Osteocyte (in vitro differentiated cells): ENCODE data around the gene POLR3H. TPM values are rescaled to one million over a fixed set of nuclear protein-coding genes. Genes with fewer than 3 reads are reported as not detected.

Source experiments
- DNase-seq: peaks from one replicate; pipeline ENCODE4 v3.0.0; 2021; ENCODE audit warnings: mixed read lengths; ENCODE audit not compliant: unreplicated experiment; ENCODE audit errors: extremely low spot score
- H3K27ac Mint-ChIP-seq: one replicate; pipeline ENCODE4 v1.8.0; 2021; ENCODE audit warnings: mild to moderate bottlenecking, mixed read lengths; ENCODE audit not compliant: unreplicated experiment
- H3K27me3 Mint-ChIP-seq: one replicate; pipeline ENCODE4 v1.8.0; 2021; ENCODE audit warnings: mixed read lengths; ENCODE audit not compliant: unreplicated experiment
- H3K36me3 Mint-ChIP-seq: one replicate; pipeline ENCODE4 v1.8.0; 2021; ENCODE audit warnings: mixed read lengths; ENCODE audit not compliant: unreplicated experiment
- H3K4me1 Mint-ChIP-seq: one replicate; pipeline ENCODE4 v1.8.0; 2021; ENCODE audit warnings: mixed read lengths; ENCODE audit not compliant: unreplicated experiment
- H3K4me3 Mint-ChIP-seq: one replicate; pipeline ENCODE4 v1.8.0; 2021; ENCODE audit warnings: mild to moderate bottlenecking, moderate library complexity, mixed read lengths; ENCODE audit not compliant: unreplicated experiment
- H3K9me3 Mint-ChIP-seq: one replicate; pipeline ENCODE4 v1.8.0; 2021; ENCODE audit warnings: mixed read lengths; ENCODE audit not compliant: unreplicated experiment
- CTCF ChIP-seq: fragments of 200-600 bp; sonication (generic); IDR thresholded peaks from 2 replicates; pipeline ENCODE4 v1.5.0; 2021; ENCODE audit warnings: antibody characterized with exemption, mild to moderate bottlenecking, moderate library complexity
- total RNA-seq: library from RNA; stranded (reverse); gene quantifications from 2 replicates; pipeline ENCODE4 v1.2.1, GENCODE V29; 2021

The POLR3H gene
- total RNA-seq, 1 donor from 2014 or later: 38.2 TPM

DNA sequence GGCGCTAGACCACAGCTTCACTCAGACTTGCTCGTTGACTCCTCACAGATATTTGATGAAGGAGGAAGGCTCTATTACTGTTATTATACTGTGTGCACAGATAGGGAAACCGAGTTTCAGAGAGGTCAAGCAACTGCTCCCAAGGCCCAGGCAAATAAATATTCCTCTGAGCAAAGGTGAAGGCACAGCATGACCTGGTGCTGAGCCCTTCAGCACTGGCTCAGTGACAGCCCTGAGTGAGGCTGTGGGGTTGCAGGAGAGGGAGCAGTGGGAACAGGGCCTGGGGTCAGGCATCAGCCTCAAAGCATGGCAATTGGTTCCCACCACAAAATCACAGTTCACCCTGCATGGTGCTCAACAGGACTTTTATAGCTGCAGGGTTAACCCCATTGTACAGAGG lies 7.1 kb downstream of the POLR3H start:
- Mint-ChIP-seq H3K36me3 (peaks cover 10% of the 10 kb centered on the region), H3K4me3 (no peak overlapping the region), H3K27ac (no peak overlapping the region), H3K4me1 (peaks cover 8% of the 10 kb centered on the region), H3K27me3 (no peaks in the 10 kb centered on the region), H3K9me3 (no peaks in the 10 kb centered on the region)
- TF ChIP-seq CTCF: no peak
- DNase-seq: no peak

GRCh38 chr22:41535244-41535643 lies 9.0 kb downstream of the POLR3H start:
- no peak overlapping the region for H3K4me3 Mint-ChIP-seq

GRCh38 chr22:41534219-41534618 lies 10.1 kb downstream of the POLR3H start:
- H3K4me1 Mint-ChIP-seq: no peaks in the 10 kb centered on the region
- no peak overlapping the region for H3K27ac Mint-ChIP-seq
- H3K4me3 Mint-ChIP-seq: no peak overlapping the region
- no peaks in the 10 kb centered on the region for H3K27me3 Mint-ChIP-seq
- no peaks in the 10 kb centered on the region for H3K9me3 Mint-ChIP-seq
- no peak for TF ChIP-seq CTCF
- no peak for DNase-seq
- H3K36me3 Mint-ChIP-seq: peaks cover 15% of the 10 kb centered on the region

More at GRCh38 chr22:41535244-41535643, 9.0 kb downstream of the POLR3H start:
- no peak for DNase-seq
- Mint-ChIP-seq H3K36me3 (peaks cover 17% of the 10 kb centered on the region), H3K9me3 (no peaks in the 10 kb centered on the region), H3K27ac (no peak overlapping the region), H3K4me1 (no peaks in the 10 kb centered on the region), H3K27me3 (no peaks in the 10 kb centered on the region)
- TF ChIP-seq CTCF: peak; percentile 34

- Mint-ChIP-seq H3K27ac (no peak overlapping the region), H3K36me3 (peaks cover 24% of the 10 kb centered on the region), H3K27me3 (no peaks in the 10 kb centered on the region), H3K4me1 (no peaks in the 10 kb centered on the region), H3K4me3 (no peak overlapping the region), H3K9me3 (no peaks in the 10 kb centered on the region)
- DNase-seq: peak; percentile 91
- TF ChIP-seq CTCF: peak; percentile 81
Measured at GRCh38 chr22:41532908-41533825, 11.1 kb downstream of the POLR3H start.

DNA sequence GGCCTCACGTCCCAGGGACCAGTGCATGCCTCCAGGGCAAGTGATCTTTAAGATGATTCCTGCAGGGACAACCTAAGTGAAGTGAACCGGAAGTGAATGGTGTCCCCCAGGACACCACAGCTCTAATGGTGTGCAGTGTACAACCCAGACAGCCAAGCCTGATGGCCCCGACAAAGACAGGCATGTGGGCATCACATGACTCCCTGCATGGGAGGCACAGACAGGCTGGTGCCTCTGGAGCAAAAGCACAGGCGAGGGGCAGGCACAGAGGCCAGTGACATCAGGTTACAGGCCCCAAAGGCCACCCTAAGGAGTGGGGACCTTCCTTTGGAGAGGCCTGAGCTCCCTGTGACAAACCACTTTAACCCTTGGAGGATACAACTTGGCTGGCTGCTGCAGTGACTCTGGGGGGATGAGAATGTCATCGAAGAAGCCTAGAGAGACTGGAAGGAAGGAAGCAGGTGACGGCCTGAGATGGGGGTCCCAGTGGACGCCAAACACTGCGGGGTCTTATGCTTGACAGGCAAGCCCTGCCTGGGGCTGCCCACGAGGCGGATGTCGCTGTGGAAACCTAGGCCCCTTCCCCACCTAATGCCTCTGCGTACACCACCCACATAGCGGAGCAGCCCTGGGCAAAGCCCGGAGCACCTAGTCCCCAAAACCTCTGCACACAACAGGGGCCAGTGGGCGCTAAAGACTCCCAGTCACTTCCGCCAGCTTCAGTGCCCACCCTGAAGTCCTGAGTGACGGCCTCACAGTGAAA lies 12.4 kb downstream of the POLR3H start:
- H3K4me1 Mint-ChIP-seq: no peaks in the 10 kb centered on the region
- H3K36me3 Mint-ChIP-seq: peaks cover 26% of the 10 kb centered on the region
- TF ChIP-seq CTCF: no peak
- H3K9me3 Mint-ChIP-seq: no peaks in the 10 kb centered on the region
- H3K27ac Mint-ChIP-seq: no peak overlapping the region
- no peak overlapping the region for H3K4me3 Mint-ChIP-seq
- DNase-seq: no peak
- H3K27me3 Mint-ChIP-seq: no peaks in the 10 kb centered on the region
